Parathyroid adenoma (tissue), 2 donors: ENCODE results near the gene TMCO6.

Source experiments
- H2AFZ ChIP-seq: fragments of 300-600 bp; sonication (generic); one replicate; pipeline ENCODE4 v1.7.0; 2017; ENCODE audit warnings: antibody characterized with exemption, mild to moderate bottlenecking
- H3K27ac ChIP-seq: fragments of 300-600 bp; sonication (generic); one replicate; pipeline ENCODE4 v1.7.0; 2017
- H3K27me3 ChIP-seq: fragments of 300-600 bp; sonication (generic); one replicate; pipeline ENCODE4 v1.7.0; 2017; ENCODE audit warnings: low read length; ENCODE audit not compliant: control insufficient read depth, insufficient read depth
- H3K36me3 ChIP-seq: fragments of 300-600 bp; sonication (generic); one replicate; pipeline ENCODE4 v1.7.0; 2017; ENCODE audit warnings: low read length; ENCODE audit not compliant: control insufficient read depth, insufficient read depth
- H3K4me1 ChIP-seq: fragments of 300-600 bp; sonication (generic); one replicate; pipeline ENCODE4 v1.7.0; 2017; ENCODE audit warnings: control low read depth
- H3K4me2 ChIP-seq: fragments of 300-600 bp; sonication (generic); one replicate; pipeline ENCODE4 v1.7.0; 2017; ENCODE audit warnings: low read length
- H3K4me3 ChIP-seq: fragments of 300-600 bp; sonication (generic); one replicate; pipeline ENCODE4 v1.7.0; 2017; ENCODE audit warnings: low read depth, low read length
- H3K79me2 ChIP-seq: fragments of 300-600 bp; sonication (generic); one replicate; pipeline ENCODE4 v1.7.0; 2017; ENCODE audit warnings: control low read depth
- H3K9ac ChIP-seq: fragments of 300-600 bp; sonication (generic); one replicate; pipeline ENCODE4 v1.7.0; 2017; ENCODE audit warnings: mild to moderate bottlenecking
- H3K9me3 ChIP-seq: fragments of 300-600 bp; sonication (generic); one replicate; pipeline ENCODE4 v1.7.0; 2017; ENCODE audit warnings: low read length; ENCODE audit not compliant: control insufficient read depth
- TF ChIP-seq, protein P1 (sequence below): fragments of 300-600 bp; sonication (generic); IDR thresholded peaks from one replicate; pipeline ENCODE4 v1.7.0; 2017; ENCODE audit warnings: antibody characterized with exemption, mild to moderate bottlenecking
- donor health status: primary hyperparathyroidism.

Gene TMCO6

DNA sequence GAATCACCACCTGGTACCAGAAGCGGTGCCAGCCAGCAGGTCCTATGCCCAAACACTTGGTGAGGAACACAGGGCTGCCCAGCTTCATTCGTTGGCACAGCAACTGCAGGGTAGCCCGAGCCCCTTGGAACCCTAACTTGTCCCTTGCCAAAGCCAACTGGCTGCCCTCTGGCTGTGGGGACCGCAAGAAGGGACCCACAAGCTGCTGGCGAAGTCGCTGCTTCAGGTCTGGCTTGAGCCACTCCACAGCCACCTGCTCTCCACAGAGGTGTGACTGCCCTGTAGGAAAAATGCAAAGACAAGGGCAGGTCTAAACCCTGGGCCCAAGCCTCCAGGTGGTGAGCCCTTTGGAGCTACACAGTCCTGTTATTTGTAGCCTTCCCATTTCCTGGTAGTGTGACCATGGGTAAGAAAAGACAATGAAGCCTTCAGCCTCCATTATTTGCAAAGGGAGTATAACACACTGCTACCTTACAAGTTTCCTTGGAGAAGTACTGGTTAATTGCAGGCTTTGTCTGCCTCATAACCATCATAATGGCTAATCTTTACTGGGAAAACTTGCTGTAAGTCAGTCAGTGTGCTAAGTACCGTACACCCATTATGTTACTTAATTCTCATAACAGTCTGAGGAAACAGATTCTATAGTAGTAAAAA lies 32.3 kb downstream of the TMCO6 start:
- Histone ChIP-seq H3K4me1 (no peaks in the 10 kb centered on the region), H2AFZ (no peak overlapping the region), H3K36me3 (no peaks in the 10 kb centered on the region), H3K9ac (no peak overlapping the region), H3K27ac (no peak overlapping the region), H3K4me2 (no peak overlapping the region), H3K79me2 (no peaks in the 10 kb centered on the region), H3K9me3 (no peaks in the 10 kb centered on the region), H3K27me3 (no peaks in the 10 kb centered on the region), H3K4me3 (no peak overlapping the region)
- TF ChIP-seq, protein P1, sequence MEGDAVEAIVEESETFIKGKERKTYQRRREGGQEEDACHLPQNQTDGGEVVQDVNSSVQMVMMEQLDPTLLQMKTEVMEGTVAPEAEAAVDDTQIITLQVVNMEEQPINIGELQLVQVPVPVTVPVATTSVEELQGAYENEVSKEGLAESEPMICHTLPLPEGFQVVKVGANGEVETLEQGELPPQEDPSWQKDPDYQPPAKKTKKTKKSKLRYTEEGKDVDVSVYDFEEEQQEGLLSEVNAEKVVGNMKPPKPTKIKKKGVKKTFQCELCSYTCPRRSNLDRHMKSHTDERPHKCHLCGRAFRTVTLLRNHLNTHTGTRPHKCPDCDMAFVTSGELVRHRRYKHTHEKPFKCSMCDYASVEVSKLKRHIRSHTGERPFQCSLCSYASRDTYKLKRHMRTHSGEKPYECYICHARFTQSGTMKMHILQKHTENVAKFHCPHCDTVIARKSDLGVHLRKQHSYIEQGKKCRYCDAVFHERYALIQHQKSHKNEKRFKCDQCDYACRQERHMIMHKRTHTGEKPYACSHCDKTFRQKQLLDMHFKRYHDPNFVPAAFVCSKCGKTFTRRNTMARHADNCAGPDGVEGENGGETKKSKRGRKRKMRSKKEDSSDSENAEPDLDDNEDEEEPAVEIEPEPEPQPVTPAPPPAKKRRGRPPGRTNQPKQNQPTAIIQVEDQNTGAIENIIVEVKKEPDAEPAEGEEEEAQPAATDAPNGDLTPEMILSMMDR: no peak

- peak overlapping the region; percentile 8 for H2AFZ ChIP-seq
- no peak overlapping the region for H3K27ac ChIP-seq
- no peaks in the 10 kb centered on the region for H3K79me2 ChIP-seq
- H3K4me3 ChIP-seq: no peak overlapping the region
- no peak overlapping the region for H3K4me2 ChIP-seq
- no peaks in the 10 kb centered on the region for H3K9me3 ChIP-seq
- H3K27me3 ChIP-seq: no peaks in the 10 kb centered on the region
- H3K9ac ChIP-seq: no peak overlapping the region
- no peaks in the 10 kb centered on the region for H3K36me3 ChIP-seq
- TF ChIP-seq, protein P1: no peak
- H3K4me1 ChIP-seq: no peaks in the 10 kb centered on the region
Measured at GRCh38 chr5:140672455-140673186, 33.4 kb downstream of the TMCO6 start.

DNA sequence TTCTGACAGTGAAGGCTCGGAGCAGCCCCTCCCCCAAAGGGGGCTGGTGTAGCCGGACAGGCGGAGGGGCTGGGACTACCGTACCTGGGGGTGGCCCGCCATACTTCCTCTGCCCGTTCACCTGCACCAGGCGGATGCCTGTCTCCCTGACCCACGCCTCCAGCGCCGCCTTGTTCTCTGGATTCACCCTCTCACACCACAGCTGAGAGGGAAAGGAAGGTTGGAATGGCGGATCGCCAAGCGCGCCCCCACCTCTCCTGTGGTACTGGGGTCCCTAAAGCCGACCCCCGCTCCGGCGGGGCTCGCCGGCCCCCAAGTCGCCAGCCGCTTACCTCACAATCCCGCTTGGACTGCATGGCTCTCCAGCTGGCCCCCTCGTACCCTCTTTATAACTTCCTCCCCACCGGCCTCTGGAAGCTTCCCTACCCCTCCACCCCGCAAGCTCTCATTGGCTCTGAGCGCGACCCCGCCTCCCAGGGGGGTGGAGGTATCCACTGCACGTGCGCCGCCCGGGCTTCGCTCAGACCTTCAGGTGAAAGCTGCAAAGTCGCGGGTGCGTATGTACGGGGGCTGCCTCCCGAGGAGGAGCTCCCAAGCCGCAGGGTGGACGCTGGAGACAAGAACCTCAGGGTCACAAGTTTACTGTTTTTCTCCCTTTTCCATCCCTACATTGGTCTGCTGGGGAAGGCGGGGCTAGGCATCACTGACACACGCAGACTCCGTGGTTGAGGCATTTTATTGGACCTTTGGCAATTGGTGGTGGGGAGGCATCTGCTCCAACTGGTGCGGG lies 34.1 kb downstream of the TMCO6 start, which contains the start of gene DND1:
Gene DND1 (minus strand): TSS at position 390 of the 790 bp plus-strand sequence. CDS start 34 bp downstream, at position 356.
- Histone ChIP-seq H3K9ac (no peak within 1 kb of the TSS), H3K79me2 (no peaks in the 10 kb centered on the region), H3K36me3 (no peaks in the 10 kb centered on the region), H3K4me1 (no peaks in the 10 kb centered on the region), H3K4me2 (no peak within 1 kb of the TSS), H3K27me3 (no peaks in the 10 kb centered on the region), H3K9me3 (no peaks in the 10 kb centered on the region), H3K27ac (no peak within 1 kb of the TSS), H3K4me3 (no peak within 1 kb of the TSS), H2AFZ (peak within 1 kb of the TSS; percentile 8)
- TF ChIP-seq, protein P1: no peak

GRCh38 chr5:140674211-140674610 lies 35.0 kb downstream of the TMCO6 start:
- H3K4me1 ChIP-seq: no peaks in the 10 kb centered on the region
- TF ChIP-seq, protein P1: no peak
- no peak overlapping the region for H3K4me2 ChIP-seq
- H2AFZ ChIP-seq: no peak overlapping the region
- H3K27me3 ChIP-seq: no peaks in the 10 kb centered on the region
- H3K9me3 ChIP-seq: no peaks in the 10 kb centered on the region
- no peak overlapping the region for H3K4me3 ChIP-seq
- H3K9ac ChIP-seq: no peak overlapping the region
- no peaks in the 10 kb centered on the region for H3K36me3 ChIP-seq
- H3K79me2 ChIP-seq: no peaks in the 10 kb centered on the region
- no peak overlapping the region for H3K27ac ChIP-seq
